GM10847 (cell line): ENCODE data around the gene TMED8.

Experiments used
- POLR2A ChIP-seq: IDR thresholded peaks from 2 replicates; pipeline ENCODE4 v1.6.1; 2011; ENCODE audit not compliant: insufficient read length; ENCODE audit errors: extremely low read depth

The TMED8 gene

GRCh38 chr14:77376771-77377501 lies at the start of gene TMED8, which contains the start of gene SAMD15:
Gene TMED8, minus strand, starts transcription at chr14:77377094. Its CDS starts 41 bp downstream, at chr14:77377053.
Gene SAMD15, plus strand, starts transcription at chr14:77377379. Its CDS starts 40 bp downstream, at chr14:77377419.
- TF ChIP-seq POLR2A, result peak; percentile 43

GRCh38 chr14:77426396-77426795 lies 49.5 kb upstream of the TMED8 start:
- no peak for TF ChIP-seq POLR2A

- no peak for TF ChIP-seq POLR2A
Observed at GRCh38 chr14:77424862-77425261, 48.0 kb upstream of the TMED8 start.

GRCh38 chr14:77423423-77423822 lies 46.5 kb upstream of the TMED8 start, which contains the start of gene NOXRED1:
Gene NOXRED1, minus strand, starts transcription at chr14:77423523. Its CDS starts 634 bp downstream, at chr14:77422889.
- TF ChIP-seq POLR2A, result no peak

- no peak for TF ChIP-seq POLR2A
Observed at GRCh38 chr14:77421201-77421600, 44.3 kb upstream of the TMED8 start.

GRCh38 chr14:77416836-77417235 lies 39.9 kb upstream of the TMED8 start:
- no peak for TF ChIP-seq POLR2A

- TF ChIP-seq POLR2A, result no peak
Observed at GRCh38 chr14:77409131-77409533, 32.2 kb upstream of the TMED8 start.

GRCh38 chr14:77407158-77407557 lies 30.3 kb upstream of the TMED8 start:
- no peak for TF ChIP-seq POLR2A

GRCh38 chr14:77406718-77407117 lies 29.8 kb upstream of the TMED8 start:
- no peak for TF ChIP-seq POLR2A

- TF ChIP-seq POLR2A, result no peak
Observed at GRCh38 chr14:77406086-77406485, 29.2 kb upstream of the TMED8 start.

GRCh38 chr14:77403768-77404167 lies 26.9 kb upstream of the TMED8 start:
- no peak for TF ChIP-seq POLR2A

- no peak for TF ChIP-seq POLR2A
Observed at GRCh38 chr14:77400216-77400615, 23.3 kb upstream of the TMED8 start.

- TF ChIP-seq POLR2A, result no peak
Observed at GRCh38 chr14:77390188-77390587, 13.3 kb upstream of the TMED8 start.

GRCh38 chr14:77378701-77379100 lies 1.8 kb upstream of the TMED8 start:
- TF ChIP-seq POLR2A, result no peak

- no peak for TF ChIP-seq POLR2A
Observed at GRCh38 chr14:77377502-77377844, 579 bp upstream of the TMED8 start.

GRCh38 chr14:77375973-77376770 lies 722 bp downstream of the TMED8 start:
- no peak for TF ChIP-seq POLR2A
